K562 (cell line): ENCODE results near the gene CORO6. TPM values are rescaled to one million over a fixed set of nuclear protein-coding genes. Genes with fewer than 3 reads are reported as not detected.

Experiments
- ARHGAP35 ChIP-seq: fragments of 450-650 bp; IDR thresholded peaks from 2 replicates; pipeline ENCODE4 v1.6.1; 2018; ENCODE audit not compliant: partially characterized antibody
- CBFA2T2 ChIP-seq: fragments of 450-650 bp; conservative IDR thresholded peaks from 2 replicates; pipeline ENCODE4 v1.6.1; 2017; ENCODE audit warnings: mild to moderate bottlenecking
- CBX3 ChIP-seq, 2 experiments: IDR thresholded peaks; 1 replicate in 1 of 2; 2 replicates in 1 of 2; pipeline ENCODE4 v1.6.1; 2012; ENCODE audit warnings: inconsistent platforms in 2 of 2, low read length in 2 of 2, borderline replicate concordance in 1 of 2, control low read depth in 1 of 2
- CC2D1A ChIP-seq: fragments of 450-650 bp; IDR thresholded peaks from 2 replicates; pipeline ENCODE4 v1.6.1; 2017; ENCODE audit warnings: mild to moderate bottlenecking
- CEBPG ChIP-seq, 3 experiments: fragments of 200-800 bp in 1 of 3; sonication (Bioruptor generic) in 1 of 3; sonication (generic) in 1 of 3; formaldehyde crosslinking in 1 of 3; IDR thresholded peaks in 2 of 3; conservative IDR thresholded peaks in 1 of 3; 2 replicates each; pipeline versions ENCODE4 v1.6.1 to v1.8.0; 2016 to 2022; ENCODE audit warnings: missing compliant biosample characterization in 2 of 3, missing genetic modification characterization in 2 of 3, mild to moderate bottlenecking in 1 of 3, missing genetic modification reagents in 1 of 3
- FIP1L1 ChIP-seq: fragments of 200-400 bp; formaldehyde crosslinking; IDR thresholded peaks from 2 replicates; pipeline ENCODE4 v1.6.1; 2018; ENCODE audit warnings: mild to moderate bottlenecking, low read depth, low read length; ENCODE audit not compliant: poor library complexity, severe bottlenecking
- FOXK2 ChIP-seq, 2 experiments: fragments of 450-650 bp; IDR thresholded peaks in 1 of 2; conservative IDR thresholded peaks in 1 of 2; 2 replicates each; pipeline ENCODE4 v1.6.1; 2016; ENCODE audit warnings: low read depth in 2 of 2, mild to moderate bottlenecking in 1 of 2
- HLTF ChIP-seq: fragments of 450-650 bp; IDR thresholded peaks from 2 replicates; pipeline ENCODE4 v1.6.1; 2016
- HMG20A ChIP-seq: fragments of 450-650 bp; formaldehyde crosslinking; conservative IDR thresholded peaks from 2 replicates; pipeline ENCODE4 v1.4.0; 2020; ENCODE audit warnings: mild to moderate bottlenecking, mixed read lengths
- HMGN3 ChIP-seq: IDR thresholded peaks from 2 replicates; pipeline ENCODE4 v1.6.1; 2011; ENCODE audit warnings: borderline replicate concordance, low read depth, mild to moderate bottlenecking, mixed read lengths, low read length; ENCODE audit not compliant: insufficient read length; ENCODE audit errors: extremely low read depth
- MNT ChIP-seq, 2 experiments: fragments of 450-650 bp; conservative IDR thresholded peaks; 2 replicates each; pipeline ENCODE4 v1.6.1; 2017; ENCODE audit warnings: mild to moderate bottlenecking in 2 of 2, moderate library complexity in 2 of 2
- MTA1 ChIP-seq: fragments of 450-650 bp; IDR thresholded peaks from 2 replicates; pipeline ENCODE4 v1.6.1; 2017; ENCODE audit warnings: borderline replicate concordance
- MXI1 ChIP-seq: IDR thresholded peaks from 2 replicates; pipeline ENCODE4 v1.6.1; 2011; ENCODE audit warnings: low read depth, mild to moderate bottlenecking, improper control_type of control experiment, low read length
- NCOR1 ChIP-seq: fragments of 450-650 bp; IDR thresholded peaks from 2 replicates; pipeline ENCODE4 v1.6.1; 2016; ENCODE audit warnings: mild to moderate bottlenecking, moderate library complexity
- NR4A1 ChIP-seq, 2 experiments: fragments of 250-450 bp in 1 of 2; fragments of 450-650 bp in 1 of 2; sonication (Bioruptor Pico) in 1 of 2; IDR thresholded peaks; 2 replicates each; pipeline versions ENCODE4 v1.4.0 to v1.6.1; 2016 to 2020; ENCODE audit warnings: mild to moderate bottlenecking in 2 of 2, missing compliant biosample characterization in 1 of 2, missing genetic modification characterization in 1 of 2, moderate library complexity in 1 of 2
- PREB ChIP-seq: sonication (generic); formaldehyde crosslinking; IDR thresholded peaks from 2 replicates; pipeline ENCODE4 v1.8.1; 2023; ENCODE audit warnings: mild to moderate bottlenecking, missing genetic modification reagents
- RAD21 ChIP-seq, 2 experiments: fragments of 250-450 bp in 1 of 2; fragments of 450-650 bp in 1 of 2; sonication (Bioruptor Pico) in 1 of 2; formaldehyde crosslinking in 1 of 2; IDR thresholded peaks in 1 of 2; conservative IDR thresholded peaks in 1 of 2; 2 replicates each; pipeline versions ENCODE4 v1.4.0 to v1.8.0; 2020 to 2022; ENCODE audit warnings: mild to moderate bottlenecking in 2 of 2, moderate library complexity in 1 of 2
- RUNX1 ChIP-seq: sonication (generic); IDR thresholded peaks from 2 replicates; pipeline ENCODE4 v1.6.1; 2016; ENCODE audit warnings: antibody characterized with exemption, low read depth
- STAT5A ChIP-seq: IDR thresholded peaks from 2 replicates; pipeline ENCODE4 v1.6.1; 2012; ENCODE audit warnings: low read length, inconsistent platforms, borderline replicate concordance
- ZBTB1 ChIP-seq: sonication (generic); formaldehyde crosslinking; IDR thresholded peaks from 2 replicates; pipeline ENCODE4 v1.8.1; 2023; ENCODE audit warnings: missing genetic modification reagents, low read depth, mild to moderate bottlenecking, borderline replicate concordance
- ZBTB43 ChIP-seq: sonication (generic); formaldehyde crosslinking; IDR thresholded peaks from 2 replicates; pipeline ENCODE4 v1.8.0; 2023; ENCODE audit warnings: mild to moderate bottlenecking, missing genetic modification reagents
- ZNF146 ChIP-seq: IDR thresholded peaks from one replicate; pipeline ENCODE4 v1.6.1; 2018; ENCODE audit warnings: missing compliant biosample characterization; ENCODE audit not compliant: unreplicated experiment
- ZNF347 ChIP-seq: fragments of 450-650 bp; formaldehyde crosslinking; IDR thresholded peaks from 2 replicates; pipeline ENCODE4 v1.4.0; 2020; ENCODE audit warnings: low read depth, mild to moderate bottlenecking, moderate library complexity
- ZNF785 ChIP-seq: fragments of 250-450 bp; sonication (Bioruptor Pico); IDR thresholded peaks from 2 replicates; pipeline ENCODE4 v1.4.0; 2020; ENCODE audit warnings: mild to moderate bottlenecking
- ZSCAN29 ChIP-seq: fragments of 450-650 bp; IDR thresholded peaks from 2 replicates; pipeline ENCODE4 v1.6.1; 2017
- polyA plus RNA-seq, 8 experiments: library from polyadenylated mRNA; depleted of rRNA in 4 of 8; stranded (reverse) in 5 of 8; unstranded in 3 of 8; fragments of >200 nt; fragmentation: Nextera tagmentation in 2 of 8; fragmentation: Illumina TruSeq in 1 of 8; extraction: Ambion mirVana in 2 of 8; extraction: Trizol in 1 of 8; gene quantifications; 2 replicates each; pipeline versions ENCODE4 v1.2.1 to v1.2.3, GENCODE V29; 2011 to 2014; ENCODE audit warnings: inconsistent platforms in 1 of 8, missing spikeins in 1 of 8
- total RNA-seq, 7 experiments: library from RNA; depleted of rRNA in 6 of 7; stranded (reverse); fragments of >200 nt in 6 of 7; fragmentation: Illumina TruSeq in 2 of 7; extraction: Trizol in 2 of 7; gene quantifications; 2 replicates each; pipeline versions ENCODE4 v1.2.1 to v1.2.3, GENCODE V29; 2011 to 2021; ENCODE audit warnings: low replicate concordance in 1 of 7

The CORO6 gene
- total and polyA plus RNA-seq, 9 of the 15 experiments (the other 6 are each of a cell fraction or from before 2014, with no cell fraction given): 0.04 to 11.9 (median 2.4) TPM

- TF ChIP-seq HMGN3 (peak; percentile 26), ZSCAN29 (no peak), HLTF (no peak), FOXK2 (conservative IDR thresholded peaks at IDR 0.05 in 1 of 2, IDR thresholded peaks at IDR 0.05 in 1 of 2; ENCODE audit: low read depth in 2 of 2) (no peak), CBX3 (IDR thresholded peaks at IDR 0.05; ENCODE audit: borderline replicate concordance in 1 of 2, low read length in 2 of 2) (no peak; a peak in 1 of 3 replicates), ZNF785 (CRISPR knock-in tag) (no peak), NCOR1 (no peak), MXI1 (no peak), PREB (CRISPR knock-in tag) (no peak), HMG20A (CRISPR knock-in tag) (no peak), MNT (conservative IDR thresholded peaks at IDR 0.05) (no peak), CEBPG (CRISPR knock-in tag; IDR thresholded peaks at IDR 0.05) (no peak), CEBPG (tag; conservative IDR thresholded peaks at IDR 0.05 in 1 of 2, IDR thresholded peaks at IDR 0.05 in 1 of 2) (no peak), ZNF347 (CRISPR knock-in tag) (no peak), MTA1 (peak; percentile 49; the same call in 1 of the 2 replicates), RUNX1 (no peak), ARHGAP35 (no peak), FIP1L1 (no peak), ZBTB1 (CRISPR knock-in tag) (no peak), NR4A1 (CRISPR knock-in tag; IDR thresholded peaks at IDR 0.05) (no peak), NR4A1 (tag; IDR thresholded peaks at IDR 0.05) (no peak), ZBTB43 (CRISPR knock-in tag) (no peak), CBFA2T2 (no peak), RAD21 (CRISPR knock-in tag; conservative IDR thresholded peaks at IDR 0.05 in 1 of 2, IDR thresholded peaks at IDR 0.05 in 1 of 2) (peak; percentile 67 to 85), STAT5A (no peak), ZNF146 (CRISPR knock-in tag) (no peak), CC2D1A (no peak)
Observed at GRCh38 chr17:29617481-29618271, 5.0 kb downstream of the CORO6 start (continued).
